Muscle of leg (tissue), 11 donors: Measurements from ENCODE around the gene CASP5. TPM values are rescaled to one million over a fixed set of nuclear protein-coding genes. Genes with fewer than 3 reads are reported as not detected.

Source experiments
- DNase-seq: peaks from one replicate; pipeline ENCODE4 v3.0.0; 2013
- H3K27ac ChIP-seq: one replicate; pipeline ENCODE4 v1.5.1; 2013; ENCODE audit warnings: mild to moderate bottlenecking, low read length, control low read depth
- H3K27me3 ChIP-seq: one replicate; pipeline ENCODE4 v1.6.1; 2013; ENCODE audit warnings: low read length; ENCODE audit not compliant: control insufficient read depth, insufficient read depth
- H3K36me3 ChIP-seq: one replicate; pipeline ENCODE4 v1.6.1; 2013; ENCODE audit warnings: low read length; ENCODE audit not compliant: control insufficient read depth, insufficient read depth
- H3K4me1 ChIP-seq: one replicate; pipeline ENCODE4 v1.6.1; 2013; ENCODE audit warnings: low read length; ENCODE audit not compliant: control insufficient read depth, insufficient read depth
- H3K4me3 ChIP-seq: one replicate; pipeline ENCODE4 v1.5.1; 2013; ENCODE audit warnings: low read length, control low read depth
- H3K9me3 ChIP-seq: replicated peaks from 2 replicates; pipeline ENCODE4 v1.6.1; 2013; ENCODE audit warnings: low read depth, low read length; ENCODE audit not compliant: control insufficient read depth
- WGBS: methylation state at CpG from one replicate; pipeline ENCODE4 v1.1.5; 2013; ENCODE audit warnings: missing lambda C conversion rate; ENCODE audit not compliant: insufficient coverage; 5-methylcytosine and 5-hydroxymethylcytosine counted together
- polyA plus RNA-seq, 8 donors: library from polyadenylated mRNA; unstranded; fragments of 120-200 nt; gene quantifications; one replicate each; pipeline versions ENCODE4 v1.2.1 to v1.2.3, GENCODE V29; 2013; ENCODE audit warnings: inconsistent platforms in 1 of 8, low replicate concordance in 1 of 8; ENCODE audit not compliant: insufficient read length in 8 of 8, insufficient read depth in 1 of 8
- total RNA-seq: library from RNA; stranded (reverse); fragments of 120-200 nt; gene quantifications from one replicate; pipeline ENCODE4 v1.2.4, GENCODE V29; 2013

Gene CASP5
- total and polyA plus RNA-seq, 9 donors = 0.09 to 0.88 (median 0.23) TPM; not detected in 6

DNA sequence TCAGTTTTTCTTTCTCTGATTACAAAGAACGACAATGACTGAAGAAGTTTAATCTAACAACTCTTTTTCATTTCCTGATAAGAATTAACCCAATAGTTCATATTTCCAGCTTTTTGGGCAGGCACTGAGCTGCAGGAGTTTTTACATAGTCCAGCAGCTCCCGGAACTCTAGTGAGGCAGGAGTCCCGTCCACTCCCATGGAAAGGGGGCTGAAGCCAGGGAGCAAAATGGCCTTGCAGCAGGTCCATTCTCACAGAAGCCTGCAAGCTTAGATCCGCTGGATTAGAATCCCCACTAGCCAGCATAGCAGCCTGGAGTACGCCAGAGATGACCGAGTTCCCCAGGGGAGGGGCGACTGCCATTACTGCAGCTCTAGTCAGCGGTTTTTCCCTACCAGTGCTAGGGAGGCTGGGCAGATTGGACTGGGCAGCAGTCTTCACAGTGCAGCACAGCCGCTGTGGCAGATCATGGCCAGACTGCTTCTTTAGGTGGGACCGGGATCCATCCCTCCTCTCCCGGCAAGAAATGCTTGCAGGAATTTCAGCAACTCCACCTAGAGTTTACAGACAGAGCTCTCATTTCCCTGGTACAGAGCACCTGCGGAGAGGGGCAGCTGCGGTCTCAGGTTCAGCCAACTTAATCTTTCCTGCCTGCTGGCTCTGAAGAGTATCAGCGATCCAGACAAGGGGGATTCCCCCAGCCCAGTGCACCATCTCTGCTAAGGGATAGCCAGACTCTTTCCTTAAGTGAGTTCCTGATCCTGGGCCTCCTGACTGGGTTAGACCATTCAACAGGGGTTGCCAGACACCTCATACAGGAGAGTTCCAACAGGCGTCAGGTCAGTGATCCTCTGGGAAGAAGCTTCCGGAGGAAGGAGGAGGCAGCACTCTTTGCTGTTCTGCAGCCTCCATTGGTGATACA lies 53.9 kb downstream of the CASP5 start:
- Histone ChIP-seq H3K27me3 (no peaks in the 10 kb centered on the region), H3K36me3 (no peaks in the 10 kb centered on the region), H3K9me3 (no peaks in the 10 kb centered on the region), H3K4me1 (peaks cover 4% of the 10 kb centered on the region), H3K4me3 (peak overlapping the region; percentile 58), H3K27ac (peak overlapping the region; percentile 94)
- DNase-seq = peak; percentile 74
- WGBS = 28% methylated on average over 9 of the region's 16 CpGs

DNA sequence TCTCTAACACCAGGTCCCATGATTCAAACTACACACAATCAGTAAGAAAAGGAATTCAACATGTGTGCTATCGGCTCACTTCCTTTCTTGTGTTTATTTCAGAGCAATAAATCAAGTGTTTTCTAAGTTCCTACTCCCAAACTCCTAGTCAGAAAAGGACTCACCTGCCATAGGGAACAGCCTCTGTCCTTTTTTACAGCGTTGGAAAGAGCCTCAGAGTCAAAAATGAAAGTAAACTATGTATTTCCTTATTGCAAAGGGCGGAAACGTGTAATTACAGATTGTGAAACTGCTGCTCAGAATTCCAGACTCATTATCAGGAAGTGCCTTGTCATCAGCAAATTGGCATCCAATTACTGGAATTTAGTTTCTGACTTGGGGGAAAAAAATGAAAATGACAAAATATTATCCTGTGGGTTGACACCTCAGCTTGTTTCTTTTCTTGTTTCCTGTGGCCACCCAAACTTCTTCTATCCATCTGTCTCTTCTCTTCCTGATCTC lies 54.6 kb downstream of the CASP5 start, which contains the start of gene CASP4:
CASP4 (minus strand) TSS at position 220 of the 501 bp plus-strand sequence; CDS start at position 171, 49 bp downstream.
- H3K4me1 ChIP-seq = peaks cover 4% of the 10 kb centered on the region
- H3K27me3 ChIP-seq = no peaks in the 10 kb centered on the region
- 0% methylated on average over 1 of the region's 4 CpGs for WGBS
- peaks cover 2% of the 10 kb centered on the region for H3K36me3 ChIP-seq
- H3K9me3 ChIP-seq = peaks cover 4% of the 10 kb centered on the region
- DNase-seq = peak; percentile 90
- peak within 1 kb of the TSS; percentile 58 for H3K4me3 ChIP-seq
- H3K27ac ChIP-seq = peak within 1 kb of the TSS; percentile 94

- no peaks in the 10 kb centered on the region for H3K27me3 ChIP-seq
- no CpG with 5 or more reads among the region's 11 CpGs for WGBS
These were observed 55.2 kb downstream of the CASP5 start for GRCh38 chr11:104967534-104968354.

DNA sequence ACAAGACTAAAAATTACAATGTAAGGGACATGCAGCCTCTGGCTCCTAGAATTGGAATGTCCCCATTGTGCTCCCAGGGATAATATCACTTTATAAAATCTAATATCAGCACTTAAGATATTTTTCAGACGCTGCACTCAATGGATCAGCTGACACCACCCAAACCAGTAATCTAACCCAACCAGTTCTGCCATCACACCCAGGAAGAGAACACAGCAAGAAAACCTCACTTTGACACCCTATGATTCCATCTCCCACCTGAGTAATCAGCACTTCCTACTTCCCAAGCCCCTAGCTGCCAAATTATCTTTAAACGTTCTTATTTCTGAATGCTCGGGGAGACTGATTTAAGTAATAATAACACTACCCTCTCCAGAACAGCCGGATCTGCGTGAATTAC lies 57.2 kb downstream of the CASP5 start:
- no peak for DNase-seq
- 100% methylated on average over 1 of the region's 5 CpGs for WGBS
- Histone ChIP-seq H3K27ac (no peak overlapping the region), H3K27me3 (no peaks in the 10 kb centered on the region), H3K4me3 (no peak overlapping the region), H3K4me1 (peaks cover 4% of the 10 kb centered on the region), H3K9me3 (peaks cover 8% of the 10 kb centered on the region), H3K36me3 (peaks cover 10% of the 10 kb centered on the region)

More at GRCh38 chr11:104967534-104968354, 55.2 kb downstream of the CASP5 start:
- Histone ChIP-seq H3K4me1 (peaks cover 4% of the 10 kb centered on the region), H3K36me3 (peaks cover 2% of the 10 kb centered on the region), H3K9me3 (peaks cover 8% of the 10 kb centered on the region), H3K27ac (peak overlapping the region; percentile 94), H3K4me3 (peak overlapping the region; percentile 58)
- peak; percentile 55 for DNase-seq

DNA sequence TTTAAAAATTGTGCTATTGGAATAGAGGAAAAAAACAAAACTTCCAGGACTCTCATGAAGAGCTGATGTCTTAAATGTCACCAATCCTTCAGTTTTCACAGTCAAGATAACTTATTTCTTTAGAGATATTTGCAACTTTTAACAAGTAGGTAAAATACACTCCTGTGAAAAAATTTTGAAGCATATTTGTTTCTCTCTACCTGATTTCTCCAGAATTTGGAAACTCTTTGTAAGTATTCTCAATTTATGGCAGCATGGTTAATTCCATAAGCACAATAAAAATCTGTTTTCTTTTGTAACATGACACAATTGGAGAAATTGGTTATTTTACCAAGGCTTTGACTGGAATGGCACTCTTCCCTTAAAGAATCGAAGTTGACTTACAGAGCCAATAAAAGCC lies 58.7 kb downstream of the CASP5 start:
- Histone ChIP-seq H3K36me3 (peaks cover 10% of the 10 kb centered on the region), H3K4me3 (no peak overlapping the region), H3K9me3 (peaks cover 8% of the 10 kb centered on the region), H3K27ac (no peak overlapping the region), H3K4me1 (peaks cover 4% of the 10 kb centered on the region), H3K27me3 (no peaks in the 10 kb centered on the region)
- WGBS = no CpG with 5 or more reads among the region's 1 CpG
- no peak for DNase-seq

- H3K4me3 ChIP-seq = no peak overlapping the region
- H3K27ac ChIP-seq = no peak overlapping the region
- H3K27me3 ChIP-seq = no peaks in the 10 kb centered on the region
- H3K9me3 ChIP-seq = peaks cover 10% of the 10 kb centered on the region
- no peaks in the 10 kb centered on the region for H3K4me1 ChIP-seq
- no peak for DNase-seq
- WGBS = no CpG with 5 or more reads among the region's 3 CpGs
- H3K36me3 ChIP-seq = peaks cover 10% of the 10 kb centered on the region
These were observed 60.1 kb downstream of the CASP5 start for GRCh38 chr11:104962852-104963251.

DNA sequence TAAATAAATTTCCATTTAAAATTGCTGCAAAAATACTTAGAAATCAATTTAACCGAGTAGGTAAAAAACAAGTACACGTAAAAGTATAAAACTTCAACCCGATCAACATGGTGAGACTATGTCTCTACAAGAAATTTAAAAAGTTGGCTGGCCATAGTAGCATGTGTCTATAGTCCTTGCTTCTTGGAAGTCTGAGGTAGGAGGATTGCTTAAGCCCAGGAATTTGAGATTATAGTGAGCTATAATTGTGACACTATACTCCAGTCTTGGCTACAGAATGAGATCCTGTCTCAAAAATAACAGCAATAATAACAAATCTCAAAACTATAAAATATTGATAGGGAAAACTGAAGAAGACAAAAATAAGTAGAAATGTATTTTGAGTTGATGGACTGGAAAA lies 65.7 kb downstream of the CASP5 start:
- 90% methylated on average over 2 of the region's 3 CpGs for WGBS
- H3K4me3 ChIP-seq = no peak overlapping the region
- peaks cover 2% of the 10 kb centered on the region for H3K9me3 ChIP-seq
- H3K4me1 ChIP-seq = no peaks in the 10 kb centered on the region
- H3K27ac ChIP-seq = no peak overlapping the region
- peaks cover 12% of the 10 kb centered on the region for H3K36me3 ChIP-seq
- no peak for DNase-seq
- H3K27me3 ChIP-seq = no peaks in the 10 kb centered on the region

DNA sequence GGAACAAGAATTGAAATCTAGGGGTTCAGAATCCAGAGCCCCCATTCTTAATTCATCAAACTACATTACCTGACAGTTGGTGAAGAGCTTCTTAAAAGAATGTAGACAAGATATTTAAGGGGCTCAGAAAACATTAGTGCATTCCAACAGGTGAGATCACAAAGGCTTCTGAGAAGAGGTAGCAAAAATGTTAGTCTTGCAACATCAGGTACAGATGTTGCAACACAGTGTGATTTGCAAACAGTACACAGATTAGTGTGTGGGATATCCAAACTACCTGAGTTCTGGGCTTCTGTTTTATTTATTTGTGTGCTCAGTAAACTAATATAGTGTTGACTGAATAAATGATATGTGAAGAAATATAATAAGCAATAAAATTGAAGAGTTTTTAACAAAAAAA lies 66.4 kb downstream of the CASP5 start:
- Histone ChIP-seq H3K27ac (no peak overlapping the region), H3K36me3 (peaks cover 10% of the 10 kb centered on the region), H3K4me1 (no peaks in the 10 kb centered on the region), H3K27me3 (no peaks in the 10 kb centered on the region), H3K4me3 (no peak overlapping the region), H3K9me3 (peaks cover 2% of the 10 kb centered on the region)
- DNase-seq = no peak

GRCh38 chr11:104946907-104947306 lies 76.1 kb downstream of the CASP5 start:
- WGBS = 50% methylated on average over 1 of the region's 2 CpGs
- Histone ChIP-seq H3K9me3 (no peaks in the 10 kb centered on the region), H3K4me1 (no peaks in the 10 kb centered on the region), H3K4me3 (no peak overlapping the region), H3K27ac (no peak overlapping the region), H3K36me3 (peaks cover 19% of the 10 kb centered on the region), H3K27me3 (no peaks in the 10 kb centered on the region)
- peak; percentile 48 for DNase-seq
